DMS79 treated with DMSO at 0.1 percent for 48 hours (cell line): ENCODE data around the gene CDK5.
A peak's percentile ranks its signal among the peaks of the same experiment; 100 is the strongest.
"Not testable (repeated sequence)": the region's sequence is repeated elsewhere in the genome, so short reads cannot be mapped to it uniquely, and the experiment has no call there.

ENCODE experiments used
- DNase-seq: peaks from one replicate; lab custom pipeline; 2025; lab: John Stamatoyannopoulos, UW

The CDK5 gene

GRCh38 chr7:151056666-151057505 is 811 bp downstream of the CDK5 start:
- no peak for DNase-seq

- DNase-seq = no peak
These were observed 1.4 kb downstream of the CDK5 start for GRCh38 chr7:151056283-151056665.

GRCh38 chr7:151053751-151054150 is 3.9 kb downstream of the CDK5 start:
- no peak for DNase-seq

- DNase-seq = no peak
These were observed 4.6 kb downstream of the CDK5 start for GRCh38 chr7:151053096-151053495.

GRCh38 chr7:151051108-151051507 is 6.6 kb downstream of the CDK5 start:
- DNase-seq = no peak

- no peak for DNase-seq
These were observed 8.7 kb downstream of the CDK5 start for GRCh38 chr7:151048911-151049463.

GRCh38 chr7:151047976-151048815 is 9.5 kb downstream of the CDK5 start, which contains the start of gene ASIC3:
TSS of gene ASIC3 (plus strand) at chr7:151048531. CDS start at chr7:151048886, 355 bp downstream.
- no peak for DNase-seq

GRCh38 chr7:151046603-151047573 is 10.8 kb downstream of the CDK5 start:
- DNase-seq = peak; percentile 27

GRCh38 chr7:151045967-151046366 is 11.7 kb downstream of the CDK5 start:
- no peak for DNase-seq

- DNase-seq = no peak
These were observed 12.4 kb downstream of the CDK5 start for GRCh38 chr7:151045262-151045661.

GRCh38 chr7:151043959-151044358 is 13.7 kb downstream of the CDK5 start:
- DNase-seq = no peak

- DNase-seq = not testable (repeated sequence)
These were observed 14.2 kb downstream of the CDK5 start for GRCh38 chr7:151043449-151043848.

GRCh38 chr7:151040616-151041375 is 16.9 kb downstream of the CDK5 start:
- no peak for DNase-seq

- DNase-seq = no peak
These were observed 17.7 kb downstream of the CDK5 start for GRCh38 chr7:151039850-151040548.

- DNase-seq = no peak
These were observed 18.5 kb downstream of the CDK5 start for GRCh38 chr7:151038951-151039849.

- no peak for DNase-seq
These were observed 21.8 kb downstream of the CDK5 start for GRCh38 chr7:151035902-151036301.

- DNase-seq = no peak
These were observed 22.5 kb downstream of the CDK5 start for GRCh38 chr7:151035026-151035717.

GRCh38 chr7:151034312-151035025 is 23.2 kb downstream of the CDK5 start:
- DNase-seq = no peak
